ENCODE data around the gene PARP16. TPM values are rescaled to one million over a fixed set of nuclear protein-coding genes. Genes with fewer than 3 reads are reported as not detected.
A peak's percentile ranks its signal among the peaks of the same experiment; 100 is the strongest.

Gene PARP16
- total RNA-seq, 6 experiments from 2014 or later = 4.1 to 5.1 (median 4.4) TPM

- peaks cover 15% of the 10 kb centered on the region for H3K4me1 Mint-ChIP-seq (ENCODE audit: low read depth)
- no peaks in the 10 kb centered on the region for H3K9me3 Mint-ChIP-seq
- DNase-seq = peak; percentile 18
- no peaks in the 10 kb centered on the region; the same call in 1 of the 2 replicates for H3K27me3 Mint-ChIP-seq (ENCODE audit: insufficient read depth)
- TF ChIP-seq CTCF (IDR thresholded peaks at IDR 0.05) = no peak
- peak overlapping the region; percentile 86 for H3K4me3 Mint-ChIP-seq
- no peaks in the 10 kb centered on the region for H3K36me3 Mint-ChIP-seq (ENCODE audit: low read depth)
- H3K27ac Mint-ChIP-seq = peak overlapping the region; percentile 66
Observed at GRCh38 chr15:65285291-65286068, 1.2 kb downstream of the PARP16 start.

GRCh38 chr15:65278480-65278879 lies 8.2 kb downstream of the PARP16 start:
- H3K27me3 Mint-ChIP-seq (ENCODE audit: insufficient read depth) = no peaks in the 10 kb centered on the region; the same call in none of the 2 replicates
- no peak for TF ChIP-seq CTCF (IDR thresholded peaks at IDR 0.05)
- no peak overlapping the region for H3K4me3 Mint-ChIP-seq
- H3K36me3 Mint-ChIP-seq (ENCODE audit: low read depth) = no peaks in the 10 kb centered on the region
- H3K27ac Mint-ChIP-seq = no peak overlapping the region
- no peaks in the 10 kb centered on the region for H3K9me3 Mint-ChIP-seq
- peaks cover 14% of the 10 kb centered on the region for H3K4me1 Mint-ChIP-seq (ENCODE audit: low read depth)
- no peak for DNase-seq

- no peaks in the 10 kb centered on the region; the same call in none of the 2 replicates for H3K27me3 Mint-ChIP-seq (ENCODE audit: insufficient read depth)
- no peak for TF ChIP-seq CTCF (IDR thresholded peaks at IDR 0.05)
- no peaks in the 10 kb centered on the region for H3K36me3 Mint-ChIP-seq (ENCODE audit: low read depth)
- H3K27ac Mint-ChIP-seq = no peak overlapping the region; the same call in 1 of the 2 replicates
- no peaks in the 10 kb centered on the region for H3K9me3 Mint-ChIP-seq
- no peak overlapping the region for H3K4me3 Mint-ChIP-seq
- DNase-seq = no peak
- peaks cover 14% of the 10 kb centered on the region for H3K4me1 Mint-ChIP-seq (ENCODE audit: low read depth)
Observed at GRCh38 chr15:65277015-65277414, 9.7 kb downstream of the PARP16 start.

- Mint-ChIP-seq H3K4me3 (no peak overlapping the region), H3K27me3 (ENCODE audit: insufficient read depth) (no peaks in the 10 kb centered on the region; the same call in none of the 2 replicates), H3K4me1 (ENCODE audit: low read depth) (peaks cover 14% of the 10 kb centered on the region), H3K36me3 (ENCODE audit: low read depth) (no peaks in the 10 kb centered on the region), H3K27ac (peak overlapping the region; percentile 15), H3K9me3 (no peaks in the 10 kb centered on the region)
- peak; percentile 31 for DNase-seq
- TF ChIP-seq CTCF (IDR thresholded peaks at IDR 0.05) = no peak
Observed at GRCh38 chr15:65275728-65276126, 11.0 kb downstream of the PARP16 start.

- DNase-seq = no peak
- TF ChIP-seq CTCF (IDR thresholded peaks at IDR 0.05) = no peak
- H3K4me3 Mint-ChIP-seq = no peak overlapping the region
- H3K36me3 Mint-ChIP-seq (ENCODE audit: low read depth) = no peaks in the 10 kb centered on the region
- peaks cover 14% of the 10 kb centered on the region for H3K4me1 Mint-ChIP-seq (ENCODE audit: low read depth)
- H3K9me3 Mint-ChIP-seq = no peaks in the 10 kb centered on the region
- no peaks in the 10 kb centered on the region; the same call in none of the 2 replicates for H3K27me3 Mint-ChIP-seq (ENCODE audit: insufficient read depth)
- peak overlapping the region; percentile 15; the same call in 1 of the 2 replicates for H3K27ac Mint-ChIP-seq
Observed at GRCh38 chr15:65275104-65275727, 11.5 kb downstream of the PARP16 start.
